IMR-90 (cell line): ENCODE measurements around the gene SH3BP4.
A peak's percentile ranks its signal among the peaks of the same experiment; 100 is the strongest.

ENCODE experiments used
- BHLHE40 ChIP-seq: fragments of 150-350 bp; IDR thresholded peaks from 2 replicates; pipeline ENCODE4 v1.6.1; 2016; ENCODE audit warnings: mild to moderate bottlenecking, low read depth, low read length
- CEBPB ChIP-seq: IDR thresholded peaks from 2 replicates; pipeline ENCODE4 v1.6.1; 2012; ENCODE audit warnings: low read depth, low read length, improper control_type of control experiment
- CHD1 ChIP-seq: IDR thresholded peaks from 2 replicates; pipeline ENCODE4 v1.6.1; 2012; ENCODE audit warnings: low read depth, low read length, improper control_type of control experiment
- FOS ChIP-seq: fragments of 150-350 bp; IDR thresholded peaks from 2 replicates; pipeline ENCODE4 v1.6.1; 2016; ENCODE audit warnings: low read depth, low read length
- MXI1 ChIP-seq: IDR thresholded peaks from 2 replicates; pipeline ENCODE4 v1.6.1; 2012; ENCODE audit warnings: low read depth, mild to moderate bottlenecking, low read length, moderate library complexity, borderline replicate concordance
- POLR2A ChIP-seq: IDR thresholded peaks from 2 replicates; pipeline ENCODE4 v1.6.1; 2012; ENCODE audit warnings: mild to moderate bottlenecking, low read depth, low read length
- RAD21 ChIP-seq: IDR thresholded peaks from 2 replicates; pipeline ENCODE4 v1.6.1; 2012; ENCODE audit warnings: low read length, improper control_type of control experiment
- RCOR1 ChIP-seq: IDR thresholded peaks from 2 replicates; pipeline ENCODE4 v1.6.1; 2012; ENCODE audit warnings: mild to moderate bottlenecking, low read length, improper control_type of control experiment; ENCODE audit not compliant: insufficient replicate concordance
- RFX5 ChIP-seq: IDR thresholded peaks from 2 replicates; pipeline ENCODE4 v1.8.0; 2012; ENCODE audit warnings: low read depth, mild to moderate bottlenecking, low read length, moderate library complexity
- SMC3 ChIP-seq: fragments of 150-350 bp; IDR thresholded peaks from 2 replicates; pipeline ENCODE4 v1.6.1; 2016; ENCODE audit warnings: low read depth, mild to moderate bottlenecking, antibody characterized with exemption, low read length, moderate library complexity
- TF ChIP-seq, protein P1 (sequence below): conservative IDR thresholded peaks from 2 replicates; pipeline ENCODE4 v1.5.1; 2012; ENCODE audit warnings: mild to moderate bottlenecking, low read depth, low read length, improper control_type of control experiment
- TF ChIP-seq, protein P2 (sequence below): fragments of 150-350 bp; IDR thresholded peaks from 2 replicates; pipeline ENCODE4 v1.6.1; 2017; ENCODE audit warnings: mild to moderate bottlenecking, antibody characterized with exemption, low read length, low read depth
- TF ChIP-seq, protein P3 (sequence below): fragments of 150-350 bp; IDR thresholded peaks from 2 replicates; pipeline ENCODE4 v1.6.1; 2016; ENCODE audit warnings: low read depth, mild to moderate bottlenecking, low read length, moderate library complexity, borderline replicate concordance

DNA sequence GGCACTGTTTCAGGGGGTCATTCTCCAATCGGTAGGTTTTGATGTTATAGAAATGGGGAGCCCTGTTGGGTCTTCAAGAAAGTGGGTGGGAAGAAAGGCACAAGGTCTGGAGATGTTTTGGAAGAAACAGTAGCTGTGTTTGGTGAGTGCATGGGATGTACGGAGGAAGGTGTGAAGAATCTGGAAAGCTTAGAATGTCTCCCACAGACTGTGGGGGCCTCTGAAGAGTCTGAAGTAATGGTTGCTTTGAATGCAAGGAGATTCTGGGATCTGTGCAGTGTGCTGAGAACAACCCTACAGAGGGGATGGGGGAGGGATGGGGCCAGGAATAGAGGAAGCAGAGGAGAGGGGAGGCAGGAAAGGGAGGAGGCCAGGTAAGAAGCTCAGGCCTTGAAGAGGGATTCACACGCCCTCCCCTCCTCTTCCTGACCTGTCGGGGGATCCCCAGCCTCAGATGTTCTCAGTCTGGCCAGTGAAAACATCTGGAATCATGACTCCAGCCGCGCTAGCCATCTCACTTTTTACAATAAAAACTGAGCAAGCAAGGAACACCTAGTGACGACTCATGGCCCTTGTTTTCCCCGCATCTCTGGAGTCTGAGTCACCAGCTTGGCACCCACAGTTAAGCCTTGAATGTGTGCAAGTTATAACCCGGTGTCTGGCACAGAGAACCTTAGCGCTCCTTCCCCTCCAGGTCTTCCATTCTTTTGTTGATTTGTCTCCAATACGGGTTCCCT lies 74.2 kb downstream of the SH3BP4 start:
- TF ChIP-seq POLR2A (no peak), RFX5 (no peak), CEBPB (no peak), RAD21 (no peak), SMC3 (0 out of 2 replicates have a peak, but pooled peaks have one; percentile 2), MXI1 (no peak), BHLHE40 (peak; percentile 30; the same call in 1 of the 2 replicates), RCOR1 (no peak), CHD1 (no peak), FOS (peak; percentile 74)
- TF ChIP-seq, protein P1, sequence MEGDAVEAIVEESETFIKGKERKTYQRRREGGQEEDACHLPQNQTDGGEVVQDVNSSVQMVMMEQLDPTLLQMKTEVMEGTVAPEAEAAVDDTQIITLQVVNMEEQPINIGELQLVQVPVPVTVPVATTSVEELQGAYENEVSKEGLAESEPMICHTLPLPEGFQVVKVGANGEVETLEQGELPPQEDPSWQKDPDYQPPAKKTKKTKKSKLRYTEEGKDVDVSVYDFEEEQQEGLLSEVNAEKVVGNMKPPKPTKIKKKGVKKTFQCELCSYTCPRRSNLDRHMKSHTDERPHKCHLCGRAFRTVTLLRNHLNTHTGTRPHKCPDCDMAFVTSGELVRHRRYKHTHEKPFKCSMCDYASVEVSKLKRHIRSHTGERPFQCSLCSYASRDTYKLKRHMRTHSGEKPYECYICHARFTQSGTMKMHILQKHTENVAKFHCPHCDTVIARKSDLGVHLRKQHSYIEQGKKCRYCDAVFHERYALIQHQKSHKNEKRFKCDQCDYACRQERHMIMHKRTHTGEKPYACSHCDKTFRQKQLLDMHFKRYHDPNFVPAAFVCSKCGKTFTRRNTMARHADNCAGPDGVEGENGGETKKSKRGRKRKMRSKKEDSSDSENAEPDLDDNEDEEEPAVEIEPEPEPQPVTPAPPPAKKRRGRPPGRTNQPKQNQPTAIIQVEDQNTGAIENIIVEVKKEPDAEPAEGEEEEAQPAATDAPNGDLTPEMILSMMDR = no peak
- TF ChIP-seq, protein P2, sequence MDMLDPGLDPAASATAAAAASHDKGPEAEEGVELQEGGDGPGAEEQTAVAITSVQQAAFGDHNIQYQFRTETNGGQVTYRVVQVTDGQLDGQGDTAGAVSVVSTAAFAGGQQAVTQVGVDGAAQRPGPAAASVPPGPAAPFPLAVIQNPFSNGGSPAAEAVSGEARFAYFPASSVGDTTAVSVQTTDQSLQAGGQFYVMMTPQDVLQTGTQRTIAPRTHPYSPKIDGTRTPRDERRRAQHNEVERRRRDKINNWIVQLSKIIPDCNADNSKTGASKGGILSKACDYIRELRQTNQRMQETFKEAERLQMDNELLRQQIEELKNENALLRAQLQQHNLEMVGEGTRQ = no peak
- TF ChIP-seq, protein P3, sequence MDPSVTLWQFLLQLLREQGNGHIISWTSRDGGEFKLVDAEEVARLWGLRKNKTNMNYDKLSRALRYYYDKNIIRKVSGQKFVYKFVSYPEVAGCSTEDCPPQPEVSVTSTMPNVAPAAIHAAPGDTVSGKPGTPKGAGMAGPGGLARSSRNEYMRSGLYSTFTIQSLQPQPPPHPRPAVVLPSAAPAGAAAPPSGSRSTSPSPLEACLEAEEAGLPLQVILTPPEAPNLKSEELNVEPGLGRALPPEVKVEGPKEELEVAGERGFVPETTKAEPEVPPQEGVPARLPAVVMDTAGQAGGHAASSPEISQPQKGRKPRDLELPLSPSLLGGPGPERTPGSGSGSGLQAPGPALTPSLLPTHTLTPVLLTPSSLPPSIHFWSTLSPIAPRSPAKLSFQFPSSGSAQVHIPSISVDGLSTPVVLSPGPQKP = no peak
